GDM1 (cell line): ENCODE results near the gene SH3RF1.

Experiments
- DNase-seq: peaks from one replicate; lab custom pipeline; 2025; lab: John Stamatoyannopoulos, UW

SH3RF1 gene

DNA sequence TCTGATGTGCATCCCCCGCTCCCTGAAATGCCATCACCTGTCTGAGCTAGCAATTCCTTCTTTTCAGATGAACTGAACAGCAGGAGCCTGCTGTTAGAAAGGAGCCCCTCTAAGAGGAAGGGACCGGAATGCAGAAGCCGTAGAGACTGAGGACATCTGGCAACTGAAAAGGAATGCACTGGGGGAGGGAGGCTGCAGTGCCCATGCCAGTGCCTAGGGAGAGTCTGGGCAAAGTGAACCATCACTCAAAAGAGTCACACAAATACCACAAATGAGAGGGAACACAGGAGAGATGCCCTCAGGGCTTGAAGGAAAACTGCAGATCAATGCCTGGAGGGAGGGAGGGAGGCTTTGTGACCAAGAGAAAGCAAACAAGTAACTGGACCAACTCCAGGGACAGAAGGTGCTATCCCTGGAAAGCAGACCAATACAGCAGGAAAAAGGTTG lies 166.8 kb downstream of the SH3RF1 start:
- no peak for DNase-seq

DNA sequence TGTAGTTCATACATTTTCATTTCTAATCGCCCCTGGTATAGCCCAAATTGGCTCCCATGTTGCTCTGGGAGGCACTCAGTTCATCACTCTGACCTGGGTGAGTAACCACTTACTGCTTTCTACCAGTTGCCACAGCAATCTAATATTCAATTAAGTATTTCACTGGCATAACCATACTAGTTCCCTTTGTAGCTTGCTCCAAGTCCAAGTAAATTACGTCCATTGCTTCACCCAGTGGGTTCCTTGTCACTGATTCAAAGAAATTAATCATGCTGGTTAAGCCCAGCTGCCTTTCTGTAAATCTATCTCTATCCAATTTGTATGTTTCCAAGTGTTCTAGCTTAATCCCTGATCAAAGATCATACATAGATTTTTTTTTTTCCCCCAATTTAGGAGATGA lies 168.7 kb downstream of the SH3RF1 start:
- DNase-seq, result no peak

DNA sequence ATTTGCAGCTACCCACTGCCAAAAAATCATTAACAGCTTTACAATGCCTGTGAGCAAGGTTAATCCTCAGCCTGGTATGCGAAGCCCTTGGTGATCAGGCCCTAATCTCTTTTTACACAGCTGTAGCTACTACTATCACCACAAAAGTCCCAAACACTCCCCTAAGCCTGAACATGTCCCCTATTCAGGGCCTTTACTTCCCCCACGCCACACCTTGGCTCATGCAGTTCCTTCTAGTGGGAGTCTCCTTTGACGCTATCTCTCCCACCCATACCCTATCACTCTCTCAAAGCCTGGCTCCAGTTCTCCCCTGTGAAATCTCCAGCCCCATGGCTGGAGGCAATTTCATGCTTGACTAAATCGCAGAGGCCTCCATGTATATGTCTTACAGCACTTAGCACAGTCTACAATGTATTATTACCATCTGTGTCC lies 170.1 kb downstream of the SH3RF1 start:
- DNase-seq, result no peak

DNA sequence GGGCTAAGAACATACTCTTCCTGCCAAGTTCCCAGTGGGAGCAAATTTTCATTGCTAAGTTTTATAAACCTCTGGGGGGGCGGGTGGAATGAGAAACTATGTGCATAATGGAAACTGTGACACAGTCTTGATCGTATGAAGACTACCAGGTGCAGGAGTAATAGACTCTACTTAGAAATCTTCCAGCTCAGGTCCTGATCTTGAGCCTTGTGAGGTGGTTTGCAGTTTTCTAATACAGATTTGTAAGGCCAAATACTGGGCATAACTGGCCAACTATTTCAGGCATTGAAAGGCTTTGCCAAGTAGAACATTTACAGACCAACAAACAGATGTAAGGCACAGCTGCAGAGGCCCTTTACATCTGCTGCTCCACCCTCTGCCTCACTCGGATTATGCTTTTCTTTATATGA lies 171.0 kb downstream of the SH3RF1 start:
- DNase-seq, result no peak

DNA sequence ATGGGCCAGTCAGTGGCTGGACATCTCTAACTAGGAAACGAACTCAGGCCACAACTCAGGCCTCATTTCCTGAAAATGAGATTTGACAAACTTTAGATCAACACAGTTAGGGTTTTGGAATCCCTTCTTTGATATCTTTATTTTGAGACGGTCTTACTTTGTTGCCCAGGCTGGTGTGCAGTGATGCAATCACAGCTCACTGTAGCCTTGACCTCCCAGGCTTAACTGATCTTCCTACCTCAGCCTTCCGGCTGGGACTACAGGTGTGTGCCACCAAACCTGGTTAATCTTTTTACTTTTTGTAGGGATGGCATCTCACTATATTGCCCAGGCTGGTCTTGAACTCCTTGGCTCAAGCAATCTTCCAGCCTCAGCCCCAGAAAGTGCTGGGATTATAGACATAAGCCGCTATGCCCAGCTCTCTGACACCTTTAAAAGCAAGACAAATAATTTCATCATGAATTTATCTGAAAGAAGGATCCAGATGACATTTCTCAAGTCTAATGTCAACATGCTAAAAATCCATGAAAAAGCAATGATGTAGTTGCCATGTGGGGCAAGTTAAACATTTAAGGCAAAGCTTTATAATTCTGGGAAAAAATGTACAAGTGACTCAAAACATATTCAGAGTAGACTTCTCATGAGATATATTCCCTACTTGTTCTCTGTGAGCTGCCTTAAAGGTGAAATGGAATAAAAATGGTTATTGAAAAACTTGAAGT lies 171.6 kb downstream of the SH3RF1 start:
- DNase-seq, result no peak

DNA sequence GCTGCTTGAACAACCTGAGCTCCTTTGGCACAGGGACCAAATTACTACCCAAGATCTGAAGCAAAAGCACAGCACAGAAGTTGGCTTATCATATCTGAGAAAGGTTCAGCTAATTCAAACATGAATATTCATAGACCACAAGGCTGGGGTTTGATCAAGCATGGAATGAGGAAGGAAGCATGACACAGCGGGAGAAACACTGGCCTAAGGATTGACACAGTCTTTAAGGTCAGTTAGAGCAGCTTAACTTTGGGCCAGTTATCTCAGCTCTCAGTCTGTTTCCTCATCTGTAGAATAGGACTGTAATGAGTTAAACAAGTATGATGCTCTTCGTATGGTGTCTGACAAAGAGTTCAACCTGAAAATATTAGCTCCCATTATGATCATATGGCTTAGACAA lies 172.2 kb downstream of the SH3RF1 start:
- peak; percentile 91 for DNase-seq

DNA sequence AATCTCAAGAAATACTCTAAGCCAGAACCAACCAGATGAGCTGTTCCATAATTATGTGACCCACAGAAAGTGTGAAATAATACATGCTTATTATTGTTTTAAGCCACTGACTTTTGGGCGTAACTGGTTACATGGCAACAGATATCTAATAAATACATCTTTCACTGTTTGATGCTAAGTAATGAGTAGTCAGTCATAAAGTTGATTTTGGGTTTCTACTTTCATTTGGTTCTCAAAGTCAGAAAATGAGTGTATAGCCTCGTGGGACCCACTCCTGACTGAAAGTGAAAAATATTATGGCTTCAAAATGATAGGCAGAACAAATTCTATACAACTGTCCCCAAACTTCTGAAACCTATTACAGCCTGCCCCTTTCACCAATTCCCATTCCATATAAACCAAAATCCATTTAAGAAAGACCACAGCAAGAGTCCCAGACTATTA lies 172.7 kb downstream of the SH3RF1 start:
- no peak for DNase-seq

DNA sequence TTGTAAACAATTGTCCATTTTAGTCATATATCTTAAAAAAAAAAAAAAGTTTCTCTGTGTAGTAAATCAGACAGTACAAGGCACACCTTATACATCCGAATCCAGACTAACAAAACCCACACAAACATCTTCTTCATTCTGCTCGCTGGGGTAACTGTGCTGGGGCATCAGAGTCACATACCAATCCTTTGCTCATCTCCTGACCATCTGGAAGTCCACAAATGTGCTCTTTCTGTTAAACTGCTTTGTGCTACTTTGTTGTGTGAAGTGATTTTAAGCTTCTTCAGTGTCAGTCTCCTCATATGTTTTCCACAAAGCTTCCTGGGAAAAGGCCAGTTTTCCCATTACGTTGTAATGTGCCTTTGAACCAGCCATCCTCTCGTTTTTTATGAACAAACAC lies 174.5 kb downstream of the SH3RF1 start:
- DNase-seq, result no peak

DNA sequence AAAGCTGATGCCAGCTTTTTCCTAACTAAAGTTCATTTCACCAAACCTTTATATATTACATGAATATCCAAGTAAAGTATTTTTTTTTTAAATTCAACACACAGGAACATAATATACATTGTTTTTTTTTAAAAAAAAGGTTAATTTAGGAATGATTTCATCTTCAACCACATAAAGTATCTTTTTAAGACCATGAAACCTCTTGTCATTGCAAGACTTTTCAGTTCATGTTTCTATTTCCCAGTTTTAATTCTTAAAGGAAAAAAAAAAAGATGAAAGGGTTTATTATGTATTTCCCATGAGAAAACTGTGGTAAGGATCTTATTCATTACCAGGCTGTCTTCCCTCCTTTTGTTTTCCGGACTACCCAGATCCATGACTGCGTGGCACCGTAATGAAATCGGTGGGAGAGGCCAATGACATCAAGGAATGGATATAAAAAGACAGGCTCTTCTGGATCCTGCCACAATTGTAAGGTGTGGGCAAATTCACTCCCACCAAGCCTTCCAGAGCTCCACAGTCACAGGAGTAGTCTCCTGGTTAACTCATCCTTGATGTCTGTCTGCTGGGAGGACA lies 176.0 kb downstream of the SH3RF1 start:
- DNase-seq, result no peak

DNA sequence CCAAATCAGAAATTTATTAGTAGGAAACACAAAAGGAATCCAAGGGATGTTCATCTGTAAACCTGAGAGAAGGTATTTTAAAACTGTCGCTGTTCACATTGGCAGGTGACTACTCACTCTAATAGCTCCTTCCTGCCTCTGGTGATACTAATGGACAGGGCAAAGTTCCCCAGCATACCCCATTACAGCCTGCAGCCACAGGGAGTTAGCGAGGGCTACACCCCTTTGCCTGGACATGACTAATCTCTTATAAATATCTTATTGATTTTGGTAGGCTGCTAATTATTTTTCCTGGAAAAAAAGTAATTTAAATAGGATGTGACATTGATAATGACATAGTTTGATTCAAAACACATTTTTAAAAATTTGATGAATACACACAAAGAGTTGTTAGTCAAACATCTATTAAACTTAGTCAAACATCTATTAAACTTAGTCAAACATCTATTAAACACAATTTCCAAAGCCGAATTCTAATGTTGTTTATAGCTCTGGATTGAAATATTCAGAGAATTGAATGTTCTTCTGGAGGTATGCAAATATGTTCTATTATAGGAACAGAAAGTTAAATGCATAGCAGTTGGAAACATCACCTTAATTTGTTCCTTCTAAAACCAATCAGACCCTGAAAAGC lies 177.8 kb downstream of the SH3RF1 start:
- no peak for DNase-seq

DNA sequence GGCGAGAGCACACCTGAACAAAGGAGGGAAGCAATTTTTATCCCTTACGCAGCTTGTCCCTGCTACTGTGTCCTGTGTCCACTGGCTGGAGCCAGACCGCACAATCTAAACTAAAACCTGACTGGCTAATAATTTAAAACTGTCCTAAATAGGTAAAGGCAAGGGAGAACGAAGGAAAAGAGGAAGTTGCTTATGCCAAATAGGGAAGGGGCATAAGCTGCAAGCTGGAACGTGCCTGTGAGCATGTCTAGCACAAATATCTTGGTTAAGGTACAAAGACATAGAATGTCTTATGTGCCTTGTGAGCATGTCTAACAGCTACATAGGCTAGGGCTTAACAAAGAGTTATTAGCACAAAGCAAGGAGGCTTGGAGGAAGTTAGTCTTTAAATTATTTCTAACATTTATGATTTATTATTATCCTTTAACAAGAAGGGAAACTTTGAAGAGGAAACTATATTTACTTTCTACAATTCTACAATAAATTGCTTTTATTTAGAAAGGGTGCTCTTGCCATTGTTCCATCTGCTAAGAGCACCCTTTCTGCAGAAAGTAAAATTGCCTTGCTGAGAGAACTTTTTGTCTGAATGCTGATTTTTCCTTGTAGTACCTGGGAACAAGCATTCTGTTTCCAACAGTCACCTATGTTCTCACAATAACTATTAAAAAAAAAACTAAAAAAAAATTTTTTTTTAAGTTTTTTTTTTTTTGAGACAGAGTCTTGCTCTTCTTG lies 180.1 kb downstream of the SH3RF1 start:
- peak; percentile 23 for DNase-seq

DNA sequence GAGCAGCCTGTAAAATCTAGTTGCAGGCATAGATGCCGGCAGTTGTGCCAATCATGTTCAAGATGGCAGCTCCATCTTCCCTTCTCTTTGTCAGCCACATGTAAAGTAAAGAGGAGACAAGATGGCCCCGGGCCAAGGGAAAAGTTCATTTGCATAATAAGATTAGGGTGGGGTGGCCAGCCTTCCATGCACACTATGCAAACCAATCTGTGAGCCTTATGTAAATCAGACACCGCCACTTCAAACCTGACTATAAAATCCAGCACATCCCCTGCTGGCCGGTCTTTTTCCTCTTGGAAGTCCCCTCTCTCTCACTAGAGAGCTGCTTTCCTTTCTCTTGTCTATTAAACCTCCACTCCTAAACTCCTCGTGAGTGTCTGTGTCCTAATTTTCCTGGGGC lies 181.8 kb downstream of the SH3RF1 start:
- DNase-seq, result no peak

DNA sequence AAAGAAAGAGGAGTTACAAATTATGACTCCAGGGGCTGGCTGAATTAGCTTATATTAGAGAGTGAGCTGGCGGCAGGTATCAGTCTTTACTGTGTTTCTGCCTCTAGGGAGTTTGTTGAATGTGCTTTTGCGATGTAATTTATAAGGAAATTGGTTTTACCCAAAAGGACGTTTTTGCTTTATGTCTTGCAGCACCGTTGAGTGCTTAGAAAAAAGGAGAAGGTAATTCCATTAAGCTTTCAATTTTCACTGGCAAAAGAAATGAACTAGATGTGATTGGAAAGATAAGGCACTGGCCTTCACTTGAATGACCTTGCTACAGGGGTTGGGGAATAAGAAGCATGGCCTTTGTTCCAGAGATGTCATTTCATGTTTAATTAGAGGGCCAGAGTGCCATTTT lies 185.8 kb downstream of the SH3RF1 start:
- no peak for DNase-seq

DNA sequence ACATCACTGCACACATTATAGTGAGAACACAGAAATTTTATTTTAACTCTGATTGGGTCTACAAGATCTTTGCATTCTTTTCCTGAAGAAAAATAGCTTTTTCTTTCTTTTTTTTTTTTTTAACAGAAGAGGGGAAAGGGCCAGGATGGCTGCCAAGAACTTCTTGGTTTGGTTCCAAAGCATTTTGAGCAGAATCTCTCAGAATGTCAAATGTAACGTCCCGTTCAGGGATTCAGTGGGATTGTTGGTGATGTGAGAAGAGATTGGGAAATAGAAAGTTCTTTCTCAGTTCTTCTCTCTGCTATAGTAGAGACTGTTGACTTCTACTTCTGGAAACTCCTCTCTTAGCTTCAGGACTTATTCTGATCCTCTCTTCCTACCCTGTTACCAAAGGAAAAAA lies 189.8 kb downstream of the SH3RF1 start:
- DNase-seq, result no peak

DNA sequence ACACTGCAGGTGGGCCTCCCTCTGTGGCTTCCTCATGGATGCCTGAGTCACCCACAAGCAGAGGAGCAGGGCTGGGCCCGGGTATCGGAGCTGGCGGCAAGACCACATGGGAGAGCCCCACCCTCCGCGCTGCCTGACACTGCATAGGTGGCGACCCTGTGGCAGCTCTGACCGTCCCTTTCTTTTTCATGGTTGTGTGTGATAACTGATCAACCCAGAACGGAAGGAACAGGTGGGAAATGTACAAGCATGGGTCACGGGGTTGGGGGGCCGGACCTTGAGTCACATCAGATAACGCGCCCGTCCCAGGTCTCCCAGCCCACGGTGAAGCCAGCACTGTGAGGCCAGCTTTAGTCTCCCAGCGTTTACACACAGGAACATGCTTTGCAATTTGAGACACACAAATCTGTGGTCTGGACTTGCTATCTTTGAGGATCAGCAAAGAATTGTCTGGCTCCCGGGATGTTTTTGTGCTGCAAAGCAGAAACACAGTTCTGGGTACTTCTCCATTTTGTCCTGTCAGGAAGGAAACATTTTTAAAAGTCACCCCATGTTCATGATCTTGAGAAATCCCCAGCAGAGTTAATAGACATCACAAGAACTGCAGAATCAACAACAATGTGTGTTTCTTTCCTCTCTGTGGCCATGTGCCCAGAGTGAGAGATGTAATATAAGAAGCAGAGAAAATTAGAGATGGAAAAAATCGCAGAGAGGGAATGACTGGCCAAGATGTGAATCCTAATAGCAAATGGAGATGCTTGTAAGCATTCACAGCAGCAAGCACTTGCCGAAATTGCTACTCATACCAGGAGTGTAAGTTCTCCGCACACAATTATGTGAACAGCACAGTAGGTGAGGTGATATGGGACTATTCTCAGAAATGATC lies 190.6 kb downstream of the SH3RF1 start:
- peak; percentile 59 for DNase-seq

DNA sequence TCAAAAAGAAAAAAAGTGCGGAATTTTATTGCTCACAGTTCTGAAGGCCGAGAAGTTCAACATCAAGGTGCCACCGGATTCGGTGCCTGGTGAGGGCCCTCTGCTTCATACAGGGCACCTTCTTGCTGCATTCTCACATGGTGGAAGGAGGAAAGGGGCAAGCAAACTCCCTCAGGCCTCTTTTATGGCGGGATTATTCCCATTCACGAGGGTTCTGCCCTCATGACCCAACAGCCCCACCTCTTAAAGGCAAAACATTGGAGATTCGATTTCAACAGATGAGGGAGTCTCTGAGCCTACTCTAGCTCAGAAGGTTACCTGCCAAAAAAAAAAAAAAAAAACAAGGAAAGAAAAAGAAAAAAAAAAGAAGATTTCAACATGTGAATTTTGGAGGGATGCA lies 196.6 kb downstream of the SH3RF1 start:
- DNase-seq, result no peak

DNA sequence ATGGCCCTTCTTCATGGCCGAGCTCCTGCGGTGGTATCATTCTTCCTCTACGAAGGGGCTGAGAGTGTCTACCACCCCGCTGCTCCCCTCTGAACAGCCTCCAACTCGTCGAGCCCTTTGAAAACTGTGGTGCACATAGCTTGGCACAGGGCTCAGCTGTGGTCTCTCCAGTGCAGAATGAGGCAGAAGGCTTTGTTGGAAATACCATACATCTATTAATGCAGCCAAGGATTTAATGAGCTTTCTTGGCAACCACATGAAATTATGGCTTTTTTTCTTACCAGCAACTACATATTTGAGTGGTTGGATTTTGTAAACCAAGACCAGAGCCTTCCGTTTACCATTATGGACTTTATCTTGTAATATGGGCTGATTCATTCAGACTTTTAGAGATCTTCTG lies 199.0 kb downstream of the SH3RF1 start:
- no peak for DNase-seq

DNA sequence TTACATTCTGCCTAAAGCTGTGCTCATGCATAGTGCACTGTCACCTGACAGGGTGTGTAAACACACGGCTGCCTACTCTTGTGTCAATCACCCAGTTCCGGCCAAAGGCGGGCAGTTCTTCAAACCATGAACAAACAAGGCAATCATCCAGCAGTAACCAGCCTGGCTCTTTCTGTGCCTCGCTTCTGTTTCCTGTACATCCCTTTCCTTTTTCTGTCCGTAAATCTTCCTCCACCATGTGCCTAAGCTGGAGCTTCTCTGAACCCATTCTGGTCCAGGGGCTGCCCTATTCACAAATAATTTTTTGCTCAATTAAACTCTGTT lies 199.9 kb downstream of the SH3RF1 start:
- DNase-seq, result no peak

DNA sequence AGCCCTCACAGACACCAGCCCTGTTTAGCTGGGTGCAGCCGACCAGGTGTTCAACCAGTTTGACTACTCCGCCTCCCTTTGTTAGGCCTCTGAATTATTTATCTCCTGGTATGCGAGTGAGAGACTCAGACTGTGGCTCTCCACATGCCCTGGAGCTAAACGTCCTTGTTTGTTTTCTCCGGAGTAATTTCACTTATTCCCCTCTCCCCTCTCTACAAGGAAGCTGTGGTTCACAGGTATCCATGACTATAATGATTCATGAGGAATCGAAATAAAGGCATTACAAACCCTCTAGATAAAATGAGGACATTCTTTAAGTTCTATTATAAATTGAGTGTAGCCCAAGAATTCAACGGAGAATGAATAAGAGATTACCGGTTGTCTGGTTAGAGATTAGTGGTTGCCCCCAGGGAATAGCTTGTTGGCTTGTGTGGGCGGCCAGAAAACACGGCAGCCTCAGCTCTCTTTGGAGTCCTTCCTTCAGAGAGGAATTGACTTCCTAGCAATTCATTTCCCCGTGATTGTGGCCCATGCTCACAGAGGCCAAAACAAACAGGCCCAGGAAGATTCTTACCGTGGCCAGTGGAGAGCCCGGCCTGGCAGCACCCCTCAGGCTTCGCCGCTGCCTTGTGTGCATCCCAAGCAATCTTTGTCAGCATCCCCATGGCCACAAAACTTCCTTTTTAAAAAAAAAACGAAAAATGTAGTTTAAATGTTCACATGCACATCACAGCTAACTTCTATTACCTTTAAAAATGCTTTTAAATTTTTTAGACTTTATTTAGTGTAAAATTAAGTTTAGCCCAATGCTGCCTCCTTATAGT lies 200.5 kb downstream of the SH3RF1 start:
- no peak for DNase-seq

DNA sequence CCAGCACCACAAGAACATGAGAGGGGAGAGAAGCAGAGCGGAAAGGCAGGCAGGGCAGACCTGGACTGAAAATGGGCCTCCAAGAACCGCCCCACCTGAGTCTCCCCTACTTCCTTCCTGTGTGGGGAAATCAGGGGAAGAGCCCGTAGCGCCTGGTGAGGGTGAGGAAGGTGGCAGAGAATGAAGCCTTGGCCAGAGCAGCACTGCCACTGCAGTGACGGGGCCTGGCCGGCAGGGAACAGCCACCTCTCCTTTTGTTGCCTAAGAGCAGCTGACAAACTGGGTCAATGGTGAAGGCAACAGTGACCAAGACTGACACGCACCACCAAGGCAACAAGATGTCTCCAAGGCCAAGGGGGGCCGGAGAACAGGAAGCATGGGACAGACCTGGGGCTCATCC lies 202.3 kb downstream of the SH3RF1 start:
- DNase-seq, result no peak

DNA sequence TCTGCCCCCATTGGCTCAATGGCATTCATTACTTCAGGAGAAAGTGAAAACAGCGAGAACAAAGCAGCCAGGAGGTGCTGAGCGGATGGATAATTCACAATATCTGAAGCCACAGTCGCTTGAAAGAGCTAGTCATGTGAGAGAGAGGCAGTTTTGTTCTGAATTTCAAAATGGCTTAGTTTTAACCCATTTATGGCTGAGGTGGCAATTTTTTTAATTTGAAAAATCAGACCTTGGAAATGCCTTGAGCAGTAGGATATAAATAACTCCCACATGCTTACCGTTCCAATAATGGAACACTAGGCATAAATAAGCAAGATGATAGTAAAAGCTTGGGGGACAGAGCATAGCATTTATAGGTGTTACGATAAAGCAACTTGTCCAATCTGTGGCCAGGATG lies 203.8 kb downstream of the SH3RF1 start:
- DNase-seq, result no peak
